Heart left ventricle (tissue), 13 donors: ENCODE results near the gene FCRLA.

Experiments
- CTCF ChIP-seq, 12 donors: fragments of 200-600 bp; sonication (generic) in 4 of 12; IDR thresholded peaks; one replicate each; pipeline versions ENCODE4 v1.5.0 to v1.8.0; 2018 to 2022; ENCODE audit warnings: antibody characterized with exemption in 12 of 12, mild to moderate bottlenecking in 5 of 12
- POLR2A ChIP-seq, 2 donors: fragments of 450-650 bp; IDR thresholded peaks; one replicate each; pipeline ENCODE4 v1.6.1; 2017; ENCODE audit warnings: antibody characterized with exemption in 2 of 2, mild to moderate bottlenecking in 2 of 2, moderate library complexity in 2 of 2
- donor health status: ischemic (EF 13 %, LVEDD 7.1; RV severe dilation, severe dysfunction).
- donor health status: DM: no; HTN: yes; CAD: no.
- donor health status: DM: no; HTN: no; CAD: no.
- donor health status: ischemic (EF 25% LVEDD 6.9; RV normal size, moderate dysfunction).
- donor health status: ischemic (EF 25% LVEDD 5.7; RV mildly dilated, moderate dysfunction).
- donor health status: ischemic (EF 35%, LVEDD 5.7; RV mildly dilated, moderate dysfunction).
- donor health status: nonischemic (EF 11% LVEDD 7.7; RV severe dilation, severe dysfunction).
- donor health status: DM: yes; HTN: yes; CAD: no.
- donor health status: PGD.
- donor health status: ischemic (EF 29% LVEDD 5.4; RV normal size, mild dysfunction).
- donor health status: nonischemic (EF 23%, LVEDD 6.1; RV moderate dilation, normal function).

DNA sequence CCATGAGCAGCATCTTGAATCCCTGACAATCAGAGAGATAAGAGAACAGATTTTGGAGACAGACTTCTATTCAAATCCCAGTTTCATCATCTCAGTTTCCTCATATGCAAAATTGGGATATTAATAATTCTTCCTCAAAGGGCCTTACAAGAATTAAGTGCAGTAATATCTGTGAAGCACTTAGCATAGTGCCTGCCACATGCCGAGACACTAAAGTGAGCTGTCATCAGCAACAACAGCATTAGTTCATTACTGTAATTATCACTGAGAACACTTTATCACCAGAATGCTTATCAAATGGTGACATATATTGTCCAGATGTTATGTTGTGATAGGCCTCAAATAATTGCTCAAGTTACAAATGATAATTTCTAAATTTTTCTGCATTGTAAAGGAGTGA lies 13.4 kb downstream of the FCRLA start:
- no peak for TF ChIP-seq CTCF (IDR thresholded peaks at IDR 0.05)
- no peak for TF ChIP-seq POLR2A (IDR thresholded peaks at IDR 0.05)
